Activated CD4-positive, alpha-beta T cell treated with anti-CD3 and anti-CD28 coated beads, Interleukin-2, amount 50 U/mL, for 24 hours (primary cell): ENCODE data around the gene HOXA5.
A peak's percentile ranks its signal among the peaks of the same experiment; 100 is the strongest.

Experiments
- DNase-seq, 2 donors: peaks; one replicate each; pipeline ENCODE4 v3.0.0-alpha.2; 2020; ENCODE audit warnings: low read depth in 1 of 2, low spot score in 1 of 2

Gene HOXA5

DNA sequence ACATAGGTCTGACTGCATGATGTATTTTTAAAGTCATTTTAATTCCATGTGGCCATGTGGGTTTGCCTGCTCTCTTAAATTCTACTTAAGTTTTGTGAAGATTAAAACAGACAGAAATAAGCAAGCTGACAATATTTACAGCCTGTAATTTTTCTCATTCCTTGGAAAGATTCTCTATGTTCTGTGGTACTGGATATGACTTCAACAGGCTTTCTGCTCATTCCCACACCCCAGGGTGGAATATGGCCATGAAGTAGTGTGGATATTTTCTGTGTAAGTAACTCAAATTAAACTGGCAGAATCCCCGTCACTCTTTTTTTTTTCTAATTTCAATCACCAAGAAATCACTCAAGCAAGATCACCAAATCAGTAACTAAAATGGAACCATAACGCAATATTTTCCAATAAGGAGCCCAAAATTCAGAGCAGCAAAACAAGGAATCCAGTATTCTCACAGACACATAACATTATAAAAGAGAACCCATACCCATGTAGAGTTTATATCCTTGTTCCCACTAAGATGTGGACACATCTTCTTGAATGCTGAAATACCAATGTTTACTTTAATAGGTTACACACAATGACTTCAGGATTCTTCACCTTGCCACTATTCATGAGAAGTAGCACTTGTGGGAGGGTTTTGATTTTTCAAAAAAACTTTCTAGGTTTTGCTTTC, 5.7 kb downstream of the HOXA5 start:
- no peak for DNase-seq

DNA sequence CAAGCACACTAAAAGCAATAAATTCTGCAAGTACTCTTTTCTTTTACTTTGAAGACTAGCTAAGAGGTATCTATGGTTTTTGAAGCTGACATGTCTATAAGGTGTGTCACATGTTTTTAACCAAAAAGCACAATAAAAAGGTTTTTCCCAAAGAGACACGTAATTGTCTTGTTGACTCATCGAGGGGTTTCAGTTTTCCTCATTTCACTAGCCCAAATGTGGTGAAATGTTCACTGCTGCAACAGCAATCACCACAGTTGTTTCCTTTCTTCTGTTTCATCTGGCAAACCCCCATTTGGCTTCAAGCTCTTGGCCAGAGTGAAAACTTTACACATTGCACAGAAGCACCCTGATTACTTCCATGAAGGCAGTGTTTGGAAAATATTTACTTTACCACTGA, 9.1 kb downstream of the HOXA5 start:
- DNase-seq, result peak in 1 of 2 donors; percentile 21

DNA sequence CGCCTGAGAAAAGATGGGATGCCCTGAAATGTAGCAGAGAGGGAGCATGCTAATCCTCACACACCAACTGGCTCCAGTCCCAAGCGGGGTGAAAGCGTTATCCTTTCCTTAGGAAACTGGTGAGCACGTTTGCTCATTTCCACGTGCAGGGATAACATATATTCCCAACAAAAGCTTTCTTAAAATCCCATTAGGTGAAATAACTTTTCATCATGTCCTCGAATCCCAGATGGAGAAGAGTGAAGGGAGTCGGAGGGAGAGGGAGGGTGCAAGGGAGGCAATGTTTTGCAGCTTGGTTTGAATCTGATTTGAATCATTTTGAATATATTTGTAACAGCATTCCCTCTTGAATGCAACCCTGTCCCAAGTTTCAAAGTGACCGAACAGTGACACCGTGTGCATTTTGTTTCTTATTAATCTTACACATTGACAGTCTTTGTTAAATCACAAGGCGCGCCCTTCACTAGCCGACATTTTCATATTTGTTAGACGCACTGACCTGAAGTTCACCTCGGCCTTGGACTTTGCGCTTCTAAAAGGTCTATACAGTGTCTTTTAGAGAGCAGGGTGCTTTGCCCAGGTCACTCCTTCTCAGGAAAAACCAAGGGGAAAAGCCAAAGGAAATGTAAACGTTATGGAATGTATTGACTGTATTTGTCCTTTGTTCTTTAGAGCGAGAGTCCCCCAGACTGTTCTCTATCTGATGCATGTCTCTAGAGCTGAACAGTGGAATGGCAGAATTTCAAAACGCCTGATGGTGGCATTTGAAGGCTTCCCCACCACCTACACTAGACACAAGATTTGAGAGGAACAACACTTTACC, 9.9 kb downstream of the HOXA5 start:
- no peak for DNase-seq

DNA sequence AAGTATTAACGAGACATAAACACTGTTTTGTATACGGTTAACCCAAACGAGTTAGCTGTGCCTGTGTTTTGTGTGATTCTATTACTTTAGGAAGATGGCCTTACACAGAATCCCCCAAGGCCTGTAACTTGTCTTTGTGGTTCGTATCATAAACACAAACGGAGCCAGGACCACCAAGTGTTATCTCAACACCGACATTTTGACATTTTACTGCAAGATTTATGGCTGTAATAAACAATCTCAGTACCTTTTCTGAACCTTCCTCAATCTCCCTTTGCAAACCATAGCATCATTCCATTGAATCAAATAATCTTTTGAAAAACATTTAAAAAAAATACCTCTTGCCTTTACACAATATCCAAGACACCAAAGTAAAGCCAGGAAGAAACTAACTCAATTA, 10.5 kb downstream of the HOXA5 start:
- DNase-seq, result no peak

DNA sequence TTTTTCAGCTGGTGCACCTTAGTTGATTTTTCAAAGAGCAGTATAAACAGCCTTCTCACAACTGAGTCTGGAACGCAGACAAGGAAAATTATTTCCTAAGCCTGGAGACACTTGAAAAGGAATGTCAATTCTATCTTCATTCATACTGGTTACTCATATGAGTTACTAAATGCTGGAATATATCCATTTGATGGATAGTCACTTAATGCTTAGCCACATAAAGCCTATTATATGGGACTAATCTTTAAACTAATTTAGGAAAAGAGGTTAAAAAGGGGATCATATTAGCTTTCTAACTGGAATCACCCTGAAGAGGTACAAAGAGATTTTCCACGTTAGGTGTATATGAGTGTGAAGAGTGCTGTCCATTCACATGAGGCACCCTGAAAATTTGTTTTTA, 11.3 kb downstream of the HOXA5 start:
- no peak for DNase-seq

DNA sequence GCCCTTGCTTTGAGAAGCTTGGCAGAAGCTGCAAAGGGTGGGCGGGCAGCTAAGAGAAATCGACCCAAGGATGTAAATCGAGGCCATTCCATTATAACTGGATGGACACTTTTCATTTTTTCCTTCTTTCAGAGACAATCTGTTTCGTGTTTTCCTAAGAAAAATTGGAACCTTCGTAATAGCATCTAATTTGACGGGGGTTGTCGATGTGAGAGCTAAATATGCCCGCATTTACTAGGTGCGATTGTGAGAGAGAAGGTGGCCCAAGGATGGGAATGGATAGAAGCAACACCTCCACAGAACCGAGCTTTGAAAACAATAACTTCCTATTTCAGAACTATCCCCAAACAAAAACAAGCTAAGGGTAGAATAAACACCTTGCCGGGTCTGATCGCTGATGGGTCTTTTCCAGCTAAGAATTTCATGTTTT, 12.1 kb downstream of the HOXA5 start:
- no peak for DNase-seq

DNA sequence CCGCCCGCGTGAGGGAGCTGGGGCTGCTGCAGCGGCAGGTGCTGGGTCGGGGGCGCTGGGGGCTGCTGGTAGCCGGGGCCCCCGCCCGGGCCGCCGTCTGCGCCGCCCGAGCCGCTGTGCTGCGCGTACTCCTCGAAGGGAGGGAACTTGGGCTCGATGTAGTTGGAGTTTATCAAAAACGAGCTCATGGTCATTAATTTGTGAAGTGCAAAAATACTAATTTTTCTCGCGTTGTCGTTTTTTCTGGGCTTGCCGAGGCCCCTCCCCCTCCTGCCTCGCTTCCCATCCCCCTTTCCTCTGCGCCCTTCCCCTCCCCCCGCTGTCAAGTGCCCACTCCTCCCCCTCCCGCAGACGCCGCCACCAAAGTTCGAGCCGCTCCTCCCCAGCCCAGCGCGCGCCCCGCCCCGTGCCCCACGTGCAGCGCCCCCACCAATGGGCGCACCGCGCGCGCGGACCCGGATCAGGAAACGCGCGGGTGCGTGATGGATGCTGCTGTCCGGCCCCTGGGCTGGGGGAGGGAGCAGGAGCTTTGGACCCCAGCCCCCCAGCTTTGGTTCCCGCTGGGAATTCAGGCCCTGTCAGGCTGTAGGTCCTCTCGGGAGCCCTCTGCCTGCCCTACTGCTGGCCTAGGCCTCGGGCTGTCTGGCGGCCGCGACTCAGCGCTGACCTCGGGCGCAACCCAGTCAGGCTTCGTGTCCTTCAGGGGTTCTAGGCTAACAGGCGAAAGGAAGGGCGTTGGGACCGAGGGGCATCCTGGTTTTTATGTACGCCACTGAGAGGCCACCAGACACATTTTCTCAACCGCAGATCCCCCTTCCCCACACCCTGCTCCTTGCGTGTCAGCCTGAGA, 12.7 kb downstream of the HOXA5 start, which contains the start of gene HOXA4:
Gene HOXA4 (minus strand): TSS at position 218 of the 850 bp plus-strand sequence. CDS start 24 bp downstream, at position 194.
- peak; percentile 46 to 55 for DNase-seq

DNA sequence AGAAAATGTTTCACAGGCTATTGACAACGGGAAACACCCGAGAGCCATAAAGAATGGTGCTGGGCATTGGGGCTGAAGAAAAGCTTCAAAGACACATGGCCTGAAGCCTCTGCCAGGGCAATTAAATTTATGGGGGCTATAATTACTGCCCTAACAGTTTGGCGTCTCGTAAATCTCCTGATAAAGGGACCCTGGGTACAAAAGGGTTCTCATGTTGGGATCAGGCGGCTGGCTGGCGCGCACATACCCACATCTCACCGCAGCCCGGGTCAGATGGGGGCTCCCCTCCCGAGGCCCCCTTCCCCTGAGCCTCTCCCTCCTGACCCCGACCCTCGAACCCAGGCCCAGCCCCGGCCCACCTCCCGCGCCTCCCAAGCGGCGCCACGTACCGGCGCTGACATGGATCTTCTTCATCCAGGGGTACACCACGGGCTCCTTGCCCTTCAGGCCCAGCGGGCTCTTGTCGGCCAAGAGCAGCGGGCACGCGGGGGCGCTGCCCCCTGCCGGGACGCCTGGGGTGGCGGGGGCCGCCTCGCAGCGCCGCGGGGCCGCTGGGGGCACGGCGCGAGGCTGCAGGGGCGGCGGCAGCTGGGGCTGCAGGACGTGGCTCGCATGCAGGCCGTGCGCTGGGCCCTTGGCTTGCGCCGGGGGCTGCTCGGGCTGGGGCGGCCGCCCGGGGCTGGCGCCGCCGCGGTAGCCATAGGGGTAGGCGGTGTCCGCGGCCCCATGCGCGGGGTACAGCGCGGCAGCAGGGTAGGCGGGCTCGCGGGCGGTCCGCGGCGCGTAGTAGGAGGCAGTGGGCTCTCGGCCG, 13.5 kb downstream of the HOXA5 start:
- DNase-seq, result no peak

DNA sequence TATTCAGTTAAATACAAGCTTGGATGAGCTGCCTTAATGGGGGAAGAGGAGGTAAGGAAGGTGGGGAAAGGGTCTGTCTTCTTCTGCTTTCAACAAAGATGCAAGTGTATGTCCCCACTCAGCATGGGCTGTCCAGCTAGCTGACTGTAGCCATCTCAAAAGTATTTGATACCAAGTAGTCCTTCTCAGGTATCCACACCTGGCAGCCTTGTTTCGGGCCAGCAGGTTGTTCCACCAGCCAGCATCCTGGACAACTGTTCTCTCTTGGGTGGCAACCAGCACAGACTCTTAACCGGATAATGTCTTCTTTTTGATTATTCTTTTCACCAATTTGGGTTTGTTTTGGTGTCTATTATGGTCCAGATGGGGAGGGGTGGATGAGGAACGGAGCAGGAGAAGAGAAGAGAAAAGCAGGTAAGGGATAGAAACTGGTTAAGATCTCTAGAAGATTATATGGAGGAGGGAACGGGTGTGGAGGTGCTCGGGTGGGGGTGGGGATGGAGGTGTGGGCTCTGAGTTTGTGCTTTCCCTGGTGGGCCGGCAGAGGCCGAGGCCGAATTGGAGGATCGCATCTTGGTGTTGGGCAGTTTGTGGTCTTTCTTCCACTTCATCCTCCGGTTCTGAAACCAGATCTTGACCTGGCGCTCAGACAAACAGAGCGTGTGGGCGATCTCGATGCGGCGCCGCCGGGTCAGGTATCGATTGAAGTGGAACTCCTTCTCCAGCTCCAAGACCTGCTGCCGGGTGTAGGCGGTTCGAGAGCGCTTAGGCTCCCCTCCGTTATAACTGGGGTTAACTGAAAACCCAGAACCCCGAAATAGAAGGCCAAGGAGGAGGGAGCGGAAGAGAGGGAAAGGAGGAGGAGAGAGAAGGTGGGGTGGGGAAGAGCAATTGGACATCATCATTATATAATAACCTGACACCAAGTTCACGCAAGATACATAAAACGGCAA, 14.4 kb downstream of the HOXA5 start:
- DNase-seq, result no peak

DNA sequence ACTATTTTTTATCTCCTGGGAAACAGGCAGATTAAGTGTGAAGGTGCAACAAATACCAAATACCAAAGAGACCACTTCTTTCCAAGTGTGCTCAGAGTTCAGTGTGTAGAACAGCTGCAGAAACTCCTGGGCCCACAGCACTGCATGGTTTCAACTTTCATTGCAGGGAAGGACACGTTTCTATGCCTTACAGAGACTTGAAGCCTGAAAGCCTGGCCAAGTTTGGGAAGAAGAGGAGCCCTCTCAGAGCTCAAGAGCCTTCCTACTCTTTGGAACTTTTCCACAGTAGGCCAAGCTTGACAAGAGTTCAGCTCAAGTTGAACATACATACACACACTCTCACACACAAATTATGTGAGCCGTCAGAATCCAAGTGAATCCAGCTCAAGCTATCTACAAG, 15.4 kb downstream of the HOXA5 start:
- DNase-seq, result no peak

DNA sequence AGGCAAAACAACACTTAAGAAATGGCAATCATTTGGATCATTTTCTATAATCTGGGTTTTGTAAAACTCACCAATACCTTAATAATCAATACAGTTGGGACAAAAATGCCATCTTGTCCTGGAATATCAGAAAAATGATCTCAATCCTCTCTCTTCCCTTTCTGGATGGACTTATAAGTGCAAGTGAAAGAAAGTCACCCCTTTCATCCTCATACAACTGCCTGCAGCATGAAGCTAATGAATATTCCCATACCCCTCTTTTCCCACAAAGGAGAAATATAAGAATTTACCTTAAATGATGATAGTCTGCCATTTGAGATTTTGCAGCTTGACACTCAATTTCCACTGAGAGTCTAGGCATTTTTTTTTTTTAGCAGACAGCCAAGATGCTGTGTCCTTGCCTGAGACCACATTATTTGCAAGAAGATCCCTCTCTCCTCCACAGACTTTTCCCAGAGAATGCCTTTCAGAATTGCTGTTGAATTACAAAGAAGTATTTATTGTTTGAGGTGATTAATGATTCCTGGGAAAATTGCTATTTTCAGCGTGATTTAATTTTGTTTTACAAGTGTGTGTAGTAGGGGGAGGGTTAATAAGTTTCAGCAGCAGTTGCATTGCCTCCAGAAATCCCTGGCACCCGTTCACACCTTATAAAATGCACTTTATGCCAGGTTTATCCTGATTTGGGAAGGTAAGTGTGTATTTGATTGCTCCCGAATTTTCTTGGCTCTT, 16.7 kb downstream of the HOXA5 start:
- DNase-seq, result no peak

DNA sequence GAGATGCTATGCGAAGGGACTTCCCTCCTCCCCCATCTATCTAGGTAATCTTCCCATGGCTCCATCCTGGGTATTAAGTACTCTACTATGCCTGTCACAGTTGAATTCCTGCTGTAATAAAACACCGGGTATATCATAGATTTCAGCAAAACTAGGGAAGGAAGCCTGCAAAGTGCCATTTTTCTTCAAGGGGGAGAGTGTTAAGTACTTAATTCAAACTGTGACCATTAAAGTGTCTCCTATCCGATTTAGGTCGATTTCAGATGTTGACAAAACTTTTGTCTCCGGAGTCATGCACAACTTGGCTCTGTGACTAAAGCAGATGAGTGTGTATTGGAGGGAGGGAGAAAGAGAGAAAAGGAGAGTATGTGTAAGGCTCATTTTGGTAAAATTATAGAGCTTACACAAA, 17.5 kb downstream of the HOXA5 start:
- DNase-seq, result no peak

DNA sequence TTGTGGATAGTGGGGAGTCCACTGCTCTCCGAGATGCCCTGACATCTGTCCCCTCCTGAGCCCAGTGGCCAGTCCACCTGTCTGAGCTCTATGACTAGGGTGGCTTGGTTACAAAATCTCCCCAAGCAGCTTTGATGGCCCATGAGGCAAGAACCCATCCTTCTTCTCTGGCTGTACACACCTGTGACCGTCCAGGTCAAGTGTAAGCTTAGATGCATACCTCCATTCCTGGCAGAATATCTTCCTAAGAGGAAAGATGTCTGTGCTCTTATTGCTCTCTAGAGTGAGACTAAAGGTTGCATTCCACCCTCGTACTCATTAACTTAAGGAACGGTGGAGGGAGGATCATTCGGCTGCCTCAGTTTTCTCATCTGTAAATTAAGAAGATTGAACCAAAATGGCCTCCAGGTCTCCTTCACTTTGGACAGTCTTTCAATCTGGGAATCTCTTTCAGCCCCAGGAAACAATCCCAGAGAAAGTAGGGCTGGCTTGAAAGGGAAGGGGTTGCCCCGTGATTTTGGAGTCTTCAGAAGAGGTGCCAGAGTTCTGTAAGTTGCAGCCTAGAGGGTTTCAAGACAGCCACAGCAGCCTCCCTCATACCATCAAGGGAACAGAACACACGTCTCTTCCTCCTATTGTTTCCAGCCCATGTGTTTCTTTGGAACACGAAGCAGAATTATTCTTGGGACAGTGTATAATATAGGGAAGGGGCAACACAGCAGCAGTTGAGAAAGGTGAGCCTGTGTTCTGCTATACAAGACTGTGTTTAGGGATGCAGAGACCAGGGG, 18.4 kb downstream of the HOXA5 start:
- DNase-seq, result no peak

DNA sequence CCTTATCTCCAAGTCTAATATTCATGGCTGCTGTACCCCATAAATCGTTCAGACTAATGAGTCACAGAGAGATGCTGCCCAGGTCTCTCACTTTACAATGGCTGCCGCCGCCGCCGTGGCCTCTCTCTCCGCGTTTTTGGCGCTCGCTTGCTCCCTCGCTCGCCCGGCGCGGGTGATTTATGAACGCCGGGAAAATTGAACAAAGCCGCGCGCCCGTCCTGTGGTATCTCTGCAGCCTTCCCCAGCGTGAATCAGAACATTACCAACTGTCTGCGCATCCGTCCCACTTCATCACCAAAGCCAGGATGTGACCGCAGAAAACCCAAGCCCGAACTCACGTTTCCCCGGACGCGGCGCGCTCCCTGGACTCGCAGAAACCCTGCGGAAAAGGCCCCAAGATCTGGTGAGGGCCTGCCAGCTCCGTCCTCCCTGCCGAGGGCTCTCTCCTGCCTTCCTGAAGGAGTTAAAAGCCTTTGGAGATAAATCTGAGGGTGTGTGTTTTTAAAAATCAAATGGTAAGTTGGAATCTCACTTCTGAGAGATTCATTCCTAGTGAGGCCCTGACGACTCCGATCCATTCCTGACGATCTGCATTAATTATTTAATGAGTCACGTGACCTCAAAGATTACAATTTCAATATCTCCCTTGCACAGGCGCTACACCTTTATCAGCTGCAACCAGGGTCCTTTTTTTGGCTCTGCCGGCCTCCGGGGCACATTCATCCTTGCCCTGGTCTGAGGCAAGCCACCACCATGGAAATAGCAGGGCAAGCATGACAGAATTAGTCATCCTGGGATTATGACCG, 19.2 kb downstream of the HOXA5 start:
- no peak for DNase-seq

DNA sequence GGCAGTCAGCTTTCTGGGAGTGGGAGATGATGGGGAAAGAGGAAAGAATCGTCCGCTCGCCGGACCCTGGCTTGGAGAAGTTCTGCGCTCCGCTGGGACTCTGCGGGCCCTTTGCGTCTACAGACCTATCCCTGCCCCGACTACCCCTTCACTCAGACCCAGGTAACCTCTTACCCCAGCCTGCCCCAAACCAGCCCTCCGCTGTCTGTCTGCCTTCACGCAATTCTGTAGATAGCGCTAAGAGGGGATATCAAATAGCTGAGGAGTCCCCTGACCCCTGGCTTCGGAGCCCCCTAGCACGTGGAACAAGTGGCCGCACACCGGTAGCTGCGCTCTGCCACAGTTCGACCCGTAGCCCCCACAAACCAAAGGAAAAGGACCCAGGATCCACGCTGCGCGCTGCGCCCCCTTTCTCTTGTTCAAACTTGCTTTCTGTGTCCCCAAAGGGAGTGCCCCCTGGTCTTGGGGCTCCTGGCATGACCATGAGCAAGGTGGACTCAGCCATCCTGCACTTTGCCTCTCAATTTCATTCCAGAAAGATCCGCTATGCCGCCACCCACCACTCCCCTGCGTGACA, 19.9 kb downstream of the HOXA5 start:
- no peak for DNase-seq

DNA sequence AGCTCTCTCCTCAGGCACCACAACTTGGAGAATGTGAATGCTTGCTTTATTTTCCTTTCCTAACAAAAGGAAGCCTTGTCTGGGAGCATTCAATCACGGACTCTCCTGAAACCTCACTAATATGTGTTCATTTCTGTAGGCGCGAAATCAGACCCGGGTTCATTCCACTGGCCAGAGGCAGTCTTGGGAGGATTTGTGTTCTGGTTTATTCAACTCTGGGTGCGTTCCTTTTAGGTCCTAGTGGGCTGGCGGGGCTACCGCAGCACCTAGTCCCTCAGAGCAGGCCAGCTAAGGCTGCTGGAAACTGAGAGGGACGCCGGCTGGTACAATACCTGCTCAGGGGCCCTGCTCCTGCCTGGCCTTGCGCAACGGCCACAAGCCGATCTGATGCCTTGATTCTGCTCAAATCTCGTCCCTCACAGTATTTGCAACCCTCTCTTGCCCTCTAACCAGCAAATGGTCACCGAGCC, 20.4 kb downstream of the HOXA5 start:
- DNase-seq, result no peak
